ENCODE results near the gene OR6A2. TPM values are rescaled to one million over a fixed set of nuclear protein-coding genes. Genes with fewer than 3 reads are reported as not detected.

OR6A2 gene
- total and polyA plus RNA-seq, 9 of the 15 experiments (the other 6 are each of a cell fraction or from before 2014, with no cell fraction given), result 0.04 to 0.69 (median 0.35) TPM; not detected in 2

DNA sequence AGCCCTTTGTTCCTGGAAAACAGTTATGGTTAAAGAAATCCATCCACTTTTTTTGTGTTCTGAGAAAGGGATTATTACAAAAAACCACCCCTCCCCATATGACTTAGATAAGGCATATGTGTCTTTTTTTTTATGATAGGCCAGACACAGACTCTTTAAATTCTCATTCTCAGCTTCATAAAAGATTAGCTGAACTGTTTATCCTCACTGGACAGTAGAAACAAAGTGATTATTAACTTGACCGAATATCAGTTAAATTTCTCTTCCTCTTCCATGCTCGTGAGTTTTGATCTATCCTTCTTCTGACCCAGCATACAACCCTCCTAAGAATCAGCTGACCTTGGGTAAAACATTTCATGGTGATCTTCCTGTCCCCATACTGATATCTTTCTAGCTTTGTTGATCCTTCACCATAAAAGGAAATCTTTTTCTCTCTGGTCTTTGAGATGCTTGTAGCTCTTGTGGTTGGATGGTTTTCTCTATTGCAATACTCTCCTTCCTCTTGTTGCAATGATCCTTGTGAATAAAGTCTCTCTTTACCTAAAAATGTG is 53.9 kb downstream of the OR6A2 start (continued):
- TF ChIP-seq, protein P1, sequence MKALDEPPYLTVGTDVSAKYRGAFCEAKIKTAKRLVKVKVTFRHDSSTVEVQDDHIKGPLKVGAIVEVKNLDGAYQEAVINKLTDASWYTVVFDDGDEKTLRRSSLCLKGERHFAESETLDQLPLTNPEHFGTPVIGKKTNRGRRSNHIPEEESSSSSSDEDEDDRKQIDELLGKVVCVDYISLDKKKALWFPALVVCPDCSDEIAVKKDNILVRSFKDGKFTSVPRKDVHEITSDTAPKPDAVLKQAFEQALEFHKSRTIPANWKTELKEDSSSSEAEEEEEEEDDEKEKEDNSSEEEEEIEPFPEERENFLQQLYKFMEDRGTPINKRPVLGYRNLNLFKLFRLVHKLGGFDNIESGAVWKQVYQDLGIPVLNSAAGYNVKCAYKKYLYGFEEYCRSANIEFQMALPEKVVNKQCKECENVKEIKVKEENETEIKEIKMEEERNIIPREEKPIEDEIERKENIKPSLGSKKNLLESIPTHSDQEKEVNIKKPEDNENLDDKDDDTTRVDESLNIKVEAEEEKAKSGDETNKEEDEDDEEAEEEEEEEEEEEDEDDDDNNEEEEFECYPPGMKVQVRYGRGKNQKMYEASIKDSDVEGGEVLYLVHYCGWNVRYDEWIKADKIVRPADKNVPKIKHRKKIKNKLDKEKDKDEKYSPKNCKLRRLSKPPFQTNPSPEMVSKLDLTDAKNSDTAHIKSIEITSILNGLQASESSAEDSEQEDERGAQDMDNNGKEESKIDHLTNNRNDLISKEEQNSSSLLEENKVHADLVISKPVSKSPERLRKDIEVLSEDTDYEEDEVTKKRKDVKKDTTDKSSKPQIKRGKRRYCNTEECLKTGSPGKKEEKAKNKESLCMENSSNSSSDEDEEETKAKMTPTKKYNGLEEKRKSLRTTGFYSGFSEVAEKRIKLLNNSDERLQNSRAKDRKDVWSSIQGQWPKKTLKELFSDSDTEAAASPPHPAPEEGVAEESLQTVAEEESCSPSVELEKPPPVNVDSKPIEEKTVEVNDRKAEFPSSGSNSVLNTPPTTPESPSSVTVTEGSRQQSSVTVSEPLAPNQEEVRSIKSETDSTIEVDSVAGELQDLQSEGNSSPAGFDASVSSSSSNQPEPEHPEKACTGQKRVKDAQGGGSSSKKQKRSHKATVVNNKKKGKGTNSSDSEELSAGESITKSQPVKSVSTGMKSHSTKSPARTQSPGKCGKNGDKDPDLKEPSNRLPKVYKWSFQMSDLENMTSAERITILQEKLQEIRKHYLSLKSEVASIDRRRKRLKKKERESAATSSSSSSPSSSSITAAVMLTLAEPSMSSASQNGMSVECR (CRISPR knock-in tag; IDR thresholded peaks at IDR 0.05), result no peak
- TF ChIP-seq ZNF589 (CRISPR knock-in tag; IDR thresholded peaks at IDR 0.05; ENCODE audit: low read depth) (0 out of 2 replicates have a peak, but pooled peaks have one; percentile 81), ETV1 (tag; conservative IDR thresholded peaks at IDR 0.05; ENCODE audit: low read depth) (peak; percentile 43; the same call in 1 of the 2 replicates), STAT5B (CRISPR knock-in tag; IDR thresholded peaks at IDR 0.05) (no peak), IFI16 (CRISPR knock-in tag; IDR thresholded peaks at IDR 0.05) (no peak), LEF1 (IDR thresholded peaks at IDR 0.05) (peak; percentile 74; the same call in 1 of the 2 replicates), CEBPB (tag; IDR thresholded peaks at IDR 0.05) (no peak; the same call in 1 of the 2 replicates), MEF2D (tag; conservative IDR thresholded peaks at IDR 0.05; ENCODE audit: low read depth) (no peak), ELF4 (CRISPR knock-in tag; IDR thresholded peaks at IDR 0.05) (no peak), SOX6 (IDR thresholded peaks at IDR 0.05) (peak; percentile 43; the same call in 1 of the 2 replicates), GABPA (tag; conservative IDR thresholded peaks at IDR 0.05; ENCODE audit: low read depth) (0 out of 2 replicates have a peak, but pooled peaks have one; percentile 14), JUN (IDR thresholded peaks at IDR 0.05; ENCODE audit: borderline replicate concordance, low read depth, low read length) (0 out of 2 replicates have a peak, but pooled peaks have one; percentile 26), JUN (CRISPR knock-in tag; IDR thresholded peaks at IDR 0.05; ENCODE audit: borderline replicate concordance) (no peak), ZNF224 (CRISPR knock-in tag; IDR thresholded peaks at IDR 0.05) (no peak), CTBP1 (IDR thresholded peaks at IDR 0.05; ENCODE audit: borderline replicate concordance) (0 out of 2 replicates have a peak, but pooled peaks have one; percentile 39), NR2C2 (CRISPR knock-in tag; IDR thresholded peaks at IDR 0.05) (no peak), NR2C2 (tag; IDR thresholded peaks at IDR 0.05) (0 out of 2 replicates have a peak, but pooled peaks have one; percentile 38), NFRKB (IDR thresholded peaks at IDR 0.05; ENCODE audit: low read depth) (0 out of 2 replicates have a peak, but pooled peaks have one; percentile 9), ARID2 (IDR thresholded peaks at IDR 0.05) (no peak)
- TF ChIP-seq, protein P2, sequence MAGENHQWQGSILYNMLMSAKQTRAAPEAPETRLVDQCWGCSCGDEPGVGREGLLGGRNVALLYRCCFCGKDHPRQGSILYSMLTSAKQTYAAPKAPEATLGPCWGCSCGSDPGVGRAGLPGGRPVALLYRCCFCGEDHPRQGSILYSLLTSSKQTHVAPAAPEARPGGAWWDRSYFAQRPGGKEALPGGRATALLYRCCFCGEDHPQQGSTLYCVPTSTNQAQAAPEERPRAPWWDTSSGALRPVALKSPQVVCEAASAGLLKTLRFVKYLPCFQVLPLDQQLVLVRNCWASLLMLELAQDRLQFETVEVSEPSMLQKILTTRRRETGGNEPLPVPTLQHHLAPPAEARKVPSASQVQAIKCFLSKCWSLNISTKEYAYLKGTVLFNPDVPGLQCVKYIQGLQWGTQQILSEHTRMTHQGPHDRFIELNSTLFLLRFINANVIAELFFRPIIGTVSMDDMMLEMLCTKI (IDR thresholded peaks at IDR 0.05; ENCODE audit: partially characterized antibody), result no peak
- TF ChIP-seq, protein P3, sequence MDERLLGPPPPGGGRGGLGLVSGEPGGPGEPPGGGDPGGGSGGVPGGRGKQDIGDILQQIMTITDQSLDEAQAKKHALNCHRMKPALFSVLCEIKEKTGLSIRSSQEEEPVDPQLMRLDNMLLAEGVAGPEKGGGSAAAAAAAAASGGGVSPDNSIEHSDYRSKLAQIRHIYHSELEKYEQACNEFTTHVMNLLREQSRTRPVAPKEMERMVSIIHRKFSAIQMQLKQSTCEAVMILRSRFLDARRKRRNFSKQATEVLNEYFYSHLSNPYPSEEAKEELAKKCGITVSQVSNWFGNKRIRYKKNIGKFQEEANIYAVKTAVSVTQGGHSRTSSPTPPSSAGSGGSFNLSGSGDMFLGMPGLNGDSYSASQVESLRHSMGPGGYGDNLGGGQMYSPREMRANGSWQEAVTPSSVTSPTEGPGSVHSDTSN (CRISPR knock-in tag; IDR thresholded peaks at IDR 0.05; ENCODE audit: low read depth), result no peak
- TF ChIP-seq, protein P3 (tag; conservative IDR thresholded peaks at IDR 0.05; ENCODE audit: low read depth), result no peak
